Measurements from ENCODE around the gene CTU1.

GRCh38 chr19:51135004-51135403 lies 26.8 kb upstream of the CTU1 start:
- TF ChIP-seq EZH2phosphoT487 (IDR thresholded peaks at IDR 0.05; ENCODE audit: low read depth) = no peak
- TF ChIP-seq, protein P1, sequence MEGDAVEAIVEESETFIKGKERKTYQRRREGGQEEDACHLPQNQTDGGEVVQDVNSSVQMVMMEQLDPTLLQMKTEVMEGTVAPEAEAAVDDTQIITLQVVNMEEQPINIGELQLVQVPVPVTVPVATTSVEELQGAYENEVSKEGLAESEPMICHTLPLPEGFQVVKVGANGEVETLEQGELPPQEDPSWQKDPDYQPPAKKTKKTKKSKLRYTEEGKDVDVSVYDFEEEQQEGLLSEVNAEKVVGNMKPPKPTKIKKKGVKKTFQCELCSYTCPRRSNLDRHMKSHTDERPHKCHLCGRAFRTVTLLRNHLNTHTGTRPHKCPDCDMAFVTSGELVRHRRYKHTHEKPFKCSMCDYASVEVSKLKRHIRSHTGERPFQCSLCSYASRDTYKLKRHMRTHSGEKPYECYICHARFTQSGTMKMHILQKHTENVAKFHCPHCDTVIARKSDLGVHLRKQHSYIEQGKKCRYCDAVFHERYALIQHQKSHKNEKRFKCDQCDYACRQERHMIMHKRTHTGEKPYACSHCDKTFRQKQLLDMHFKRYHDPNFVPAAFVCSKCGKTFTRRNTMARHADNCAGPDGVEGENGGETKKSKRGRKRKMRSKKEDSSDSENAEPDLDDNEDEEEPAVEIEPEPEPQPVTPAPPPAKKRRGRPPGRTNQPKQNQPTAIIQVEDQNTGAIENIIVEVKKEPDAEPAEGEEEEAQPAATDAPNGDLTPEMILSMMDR (IDR thresholded peaks at IDR 0.05; ENCODE audit: low read depth, low read length) = no peak

Data from OCI-LY3 (cell line).